Renal cortical epithelial cell (primary cell): ENCODE data around the gene AGPAT4. TPM values are rescaled to one million over a fixed set of nuclear protein-coding genes. Genes with fewer than 3 reads are reported as not detected.

Source experiments
- DNase-seq: peaks from one replicate; pipeline ENCODE4 v3.0.0-alpha.2; 2011; ENCODE audit warnings: low read depth
- total RNA-seq: library from RNA; depleted of rRNA; stranded (reverse); fragments of >200 nt; gene quantifications from 2 replicates; pipeline ENCODE4 v1.2.3, GENCODE V29; 2014

AGPAT4 gene
- total RNA-seq, 1 donor from 2014 or later = 19.0 TPM

GRCh38 chr6:161281092-161281491 is 7.2 kb upstream of the AGPAT4 start:
- no peak for DNase-seq

- no peak for DNase-seq
These were observed 6.0 kb upstream of the AGPAT4 start for GRCh38 chr6:161279677-161280415.

- DNase-seq = no peak
These were observed 2.8 kb upstream of the AGPAT4 start for GRCh38 chr6:161276605-161277155.

- DNase-seq = no peak
These were observed 1.0 kb upstream of the AGPAT4 start for GRCh38 chr6:161274898-161275297.

- no peak for DNase-seq
These were observed 612 bp upstream of the AGPAT4 start for GRCh38 chr6:161274488-161274858.

- DNase-seq = peak; percentile 23
These were observed 548 bp downstream of the AGPAT4 start for GRCh38 chr6:161273274-161273751.

- peak; percentile 53 for DNase-seq
These were observed 1.1 kb downstream of the AGPAT4 start for GRCh38 chr6:161272635-161273273.

- DNase-seq = no peak
These were observed 2.4 kb downstream of the AGPAT4 start for GRCh38 chr6:161271343-161272030.

GRCh38 chr6:161270116-161270515 is 3.7 kb downstream of the AGPAT4 start:
- no peak for DNase-seq

- DNase-seq = no peak
These were observed 4.6 kb downstream of the AGPAT4 start for GRCh38 chr6:161269310-161269709.

- no peak for DNase-seq
These were observed 5.2 kb downstream of the AGPAT4 start for GRCh38 chr6:161268531-161269210.

- DNase-seq = no peak
These were observed 7.2 kb downstream of the AGPAT4 start for GRCh38 chr6:161266513-161267230.

- peak; percentile 44 for DNase-seq
These were observed 7.9 kb downstream of the AGPAT4 start for GRCh38 chr6:161265975-161266374.

- no peak for DNase-seq
These were observed 8.3 kb downstream of the AGPAT4 start for GRCh38 chr6:161265554-161265953.

- DNase-seq = no peak
These were observed 9.7 kb downstream of the AGPAT4 start for GRCh38 chr6:161264181-161264580.

- DNase-seq = no peak
These were observed 12.0 kb downstream of the AGPAT4 start for GRCh38 chr6:161261816-161262215.

- DNase-seq = peak; percentile 86
These were observed 12.5 kb downstream of the AGPAT4 start for GRCh38 chr6:161261325-161261724.

GRCh38 chr6:161259302-161259701 is 14.6 kb downstream of the AGPAT4 start:
- DNase-seq = no peak

- peak; percentile 37 for DNase-seq
These were observed 15.9 kb downstream of the AGPAT4 start for GRCh38 chr6:161257793-161258457.

- DNase-seq = no peak
These were observed 17.5 kb downstream of the AGPAT4 start for GRCh38 chr6:161256407-161256806.

- DNase-seq = no peak
These were observed 18.3 kb downstream of the AGPAT4 start for GRCh38 chr6:161255518-161255917.
